HepG2 (cell line): ENCODE measurements around the gene ABAT. TPM values are rescaled to one million over a fixed set of nuclear protein-coding genes. Genes with fewer than 3 reads are reported as not detected.
A peak's percentile ranks its signal among the peaks of the same experiment; 100 is the strongest.

ENCODE experiments used
- ARHGAP35 ChIP-seq: sonication (generic); formaldehyde crosslinking; IDR thresholded peaks from 2 replicates; pipeline ENCODE4 v1.9.0; 2022; ENCODE audit warnings: mild to moderate bottlenecking, inconsistent platforms, moderate library complexity, missing genetic modification reagents, borderline replicate concordance
- ATF6 ChIP-seq: sonication (generic); formaldehyde crosslinking; conservative IDR thresholded peaks from 2 replicates; pipeline ENCODE4 v1.4.0; 2020; ENCODE audit warnings: missing genetic modification reagents
- CSRNP2 ChIP-seq: sonication (generic); formaldehyde crosslinking; conservative IDR thresholded peaks from 2 replicates; pipeline ENCODE4 v1.8.0; 2022; ENCODE audit warnings: low read depth, missing genetic modification reagents
- DBP ChIP-seq: sonication (generic); formaldehyde crosslinking; IDR thresholded peaks from 2 replicates; pipeline ENCODE4 v1.4.0; 2020; ENCODE audit warnings: missing genetic modification reagents; ENCODE audit errors: not compliant biosample characterization
- EEA1 ChIP-seq: sonication (generic); formaldehyde crosslinking; IDR thresholded peaks from 2 replicates; pipeline ENCODE4 v1.5.1; 2020; ENCODE audit warnings: mild to moderate bottlenecking, missing genetic modification reagents, borderline replicate concordance
- GATAD1 ChIP-seq: IDR thresholded peaks from 2 replicates; pipeline ENCODE4 v1.6.1; 2016; ENCODE audit warnings: missing genetic modification reagents, missing compliant biosample characterization
- KDM4B ChIP-seq: sonication (generic); formaldehyde crosslinking; IDR thresholded peaks from 2 replicates; pipeline ENCODE4 v1.4.0; 2020; ENCODE audit warnings: missing genetic modification reagents
- MLX ChIP-seq: IDR thresholded peaks from 2 replicates; pipeline ENCODE4 v1.6.1; 2016
- NFIB ChIP-seq: sonication (generic); formaldehyde crosslinking; IDR thresholded peaks from 2 replicates; pipeline ENCODE4 v1.9.0; 2021; ENCODE audit warnings: missing genetic modification reagents, mild to moderate bottlenecking, borderline replicate concordance
- PHF21A ChIP-seq: sonication (generic); formaldehyde crosslinking; IDR thresholded peaks from 2 replicates; pipeline ENCODE4 v1.5.0; 2020; ENCODE audit warnings: mild to moderate bottlenecking, missing genetic modification reagents
- PHF5A ChIP-seq: IDR thresholded peaks from one replicate; pipeline ENCODE4 v1.6.1; 2018; ENCODE audit warnings: low read depth, missing genetic modification reagents; ENCODE audit not compliant: unreplicated experiment
- POGZ ChIP-seq: sonication (generic); formaldehyde crosslinking; IDR thresholded peaks from 2 replicates; pipeline ENCODE4 v1.4.0; 2020; ENCODE audit warnings: mild to moderate bottlenecking, missing genetic modification reagents
- SATB2 ChIP-seq: sonication (generic); formaldehyde crosslinking; IDR thresholded peaks from 2 replicates; pipeline ENCODE4 v1.5.0; 2020; ENCODE audit warnings: missing genetic modification reagents
- SPEN ChIP-seq: sonication (generic); formaldehyde crosslinking; IDR thresholded peaks from 2 replicates; pipeline ENCODE4 v1.5.1; 2020; ENCODE audit warnings: low read depth, mild to moderate bottlenecking, missing genetic modification reagents
- ZFX ChIP-seq: sonication (generic); formaldehyde crosslinking; IDR thresholded peaks from 2 replicates; pipeline ENCODE4 v1.4.0; 2020; ENCODE audit warnings: mild to moderate bottlenecking, low read depth, missing genetic modification reagents, moderate library complexity
- ZNF235 ChIP-seq: sonication (generic); formaldehyde crosslinking; IDR thresholded peaks from 2 replicates; pipeline ENCODE4 v1.8.1; 2023; ENCODE audit warnings: mild to moderate bottlenecking, missing genetic modification reagents, borderline replicate concordance
- ZNF574 ChIP-seq: sonication (generic); formaldehyde crosslinking; IDR thresholded peaks from 2 replicates; pipeline ENCODE4 v1.4.0; 2020; ENCODE audit warnings: missing genetic modification reagents
- ZNF629 ChIP-seq: sonication (generic); formaldehyde crosslinking; conservative IDR thresholded peaks from 2 replicates; pipeline ENCODE4 v1.5.0; 2020; ENCODE audit warnings: missing genetic modification reagents
- ZNF660 ChIP-seq: sonication (generic); formaldehyde crosslinking; IDR thresholded peaks from 2 replicates; pipeline ENCODE4 v1.5.1; 2020; ENCODE audit warnings: mild to moderate bottlenecking, low read depth, missing genetic modification reagents, borderline replicate concordance
- ZNF775 ChIP-seq: sonication (generic); formaldehyde crosslinking; IDR thresholded peaks from 2 replicates; pipeline ENCODE4 v1.4.0; 2020; ENCODE audit warnings: missing genetic modification reagents, mild to moderate bottlenecking, moderate library complexity, borderline replicate concordance
- polyA plus RNA-seq, 8 experiments: library from polyadenylated mRNA; depleted of rRNA in 3 of 8; stranded (reverse) in 7 of 8; unstranded in 1 of 8; fragments of >200 nt; fragmentation: Illumina TruSeq in 4 of 8; extraction: Trizol in 4 of 8; gene quantifications; 2 replicates each; pipeline versions ENCODE4 v1.2.1 to v1.2.3, GENCODE V29; 2011 to 2016; ENCODE audit warnings: low read depth in 4 of 8, missing spikeins in 1 of 8, mixed read lengths in 1 of 8; ENCODE audit not compliant: insufficient read depth in 1 of 8
- total RNA-seq, 5 experiments: library from RNA; depleted of rRNA; stranded (reverse); fragments of >200 nt; fragmentation: Illumina TruSeq; extraction: Trizol; gene quantifications; 2 replicates each; pipeline ENCODE4 v1.2.3, GENCODE V29; 2016; ENCODE audit warnings: low read depth in 1 of 5

Gene ABAT
- total and polyA plus RNA-seq, 2 of the 13 experiments (the other 11 are each of a cell fraction or from before 2014, with no cell fraction given), result 47.6 to 97.3 TPM

- TF ChIP-seq DBP (CRISPR knock-in tag) (peak; percentile 67), CSRNP2 (CRISPR knock-in tag) (no peak), ZNF235 (CRISPR knock-in tag) (peak; percentile 99), GATAD1 (peak; percentile 97), ATF6 (peak; percentile 88; the same call in 1 of the 2 replicates), SATB2 (CRISPR knock-in tag) (peak; percentile 97), KDM4B (CRISPR knock-in tag) (peak; percentile 86; the same call in 1 of the 2 replicates), ARHGAP35 (peak; percentile 99), MLX (CRISPR knock-in tag) (peak; percentile 90), ZNF660 (CRISPR knock-in tag) (peak; percentile 37; the same call in 1 of the 2 replicates), ZNF775 (CRISPR knock-in tag) (no peak), ZNF629 (CRISPR knock-in tag) (peak; percentile 42; the same call in 1 of the 2 replicates), PHF5A (CRISPR knock-in tag) (peak; percentile 98), PHF21A (CRISPR knock-in tag) (peak; percentile 71; the same call in 1 of the 2 replicates), EEA1 (CRISPR knock-in tag) (peak; percentile 82; the same call in 1 of the 2 replicates), NFIB (CRISPR knock-in tag) (peak; percentile 96; the same call in 1 of the 2 replicates), ZFX (CRISPR knock-in tag) (peak; percentile 90), SPEN (CRISPR knock-in tag) (peak; percentile 100), POGZ (CRISPR knock-in tag) (peak; percentile 94), ZNF574 (peak; percentile 97)
Observed at GRCh38 chr16:8797364-8798173, 123.2 kb downstream of the ABAT start, which contains the start of the genes PMM2 and TMEM186 (continued).
